ENCODE results near the gene SLC26A11. TPM values are rescaled to one million over a fixed set of nuclear protein-coding genes. Genes with fewer than 3 reads are reported as not detected.

SLC26A11 gene
- total and polyA plus RNA-seq, 2 of the 13 experiments (the other 11 are each of a cell fraction or from before 2014, with no cell fraction given): 8.7 to 13.2 TPM

DNA sequence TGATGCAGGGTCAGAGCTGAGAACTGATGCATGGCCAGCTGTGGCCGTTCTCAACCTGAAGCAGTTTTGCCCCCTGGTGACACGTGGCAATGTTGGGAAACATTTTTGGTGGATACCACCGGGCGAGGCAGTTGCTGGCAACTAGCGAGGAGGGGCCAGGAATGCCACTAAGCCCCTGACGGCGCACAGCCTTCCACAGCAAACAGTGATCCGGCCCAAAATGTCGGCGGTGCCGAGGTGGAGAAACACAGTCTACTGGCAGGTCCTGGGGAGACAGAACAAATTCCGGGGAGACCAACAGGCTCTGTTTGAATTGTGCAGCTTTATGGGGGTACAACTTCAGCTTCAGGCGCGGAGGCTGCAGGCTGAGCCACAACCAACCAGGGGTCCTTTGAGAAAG is 8.2 kb downstream of the SLC26A11 start (continued):
- no peak for TF ChIP-seq ZNF629 (CRISPR knock-in tag; conservative IDR thresholded peaks at IDR 0.05)

DNA sequence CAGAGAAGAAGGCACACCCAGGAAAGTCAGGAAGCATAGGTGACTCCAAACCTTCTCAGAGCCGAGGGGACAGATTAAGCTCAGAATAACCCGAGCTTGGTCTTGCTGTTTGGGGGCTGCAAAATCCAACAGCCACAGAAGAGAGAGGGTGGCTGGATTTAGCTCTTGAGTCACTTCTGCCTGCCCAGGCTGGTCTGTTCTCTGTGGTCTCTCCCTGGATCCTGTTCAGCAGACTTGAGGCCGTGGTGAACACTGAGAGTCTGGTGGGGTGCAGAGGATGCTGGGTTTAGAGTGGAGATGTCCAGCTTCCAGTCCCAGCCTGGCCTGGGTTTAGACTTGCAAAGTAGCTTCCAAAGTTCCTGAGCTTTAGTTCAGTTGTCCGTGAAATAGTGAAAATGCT is 8.8 kb downstream of the SLC26A11 start:
- FAIRE-seq (no peak), DNase-seq (ENCODE audit: low spot score) (no peak), ATAC-seq (no peak)
- H3K4me1 ChIP-seq (ENCODE audit: insufficient read depth, low read length): no peaks in the 10 kb centered on the region
- BruUV-seq (replicated peaks): no TSS peak
- H3K36me3 ChIP-seq (replicated peaks in 1 of 2; ENCODE audit: control insufficient read depth in 1 of 2, insufficient read depth in 2 of 2, low read length in 2 of 2): peaks cover 2 to 7% of the 10 kb centered on the region in 2 experiments; a peak in 2 of 5 replicates
- no peak overlapping the region for H3K27ac ChIP-seq (ENCODE audit: extremely low read length, insufficient read depth, low read length)
- H3K4me3 ChIP-seq (replicated peaks in 1 of 3; ENCODE audit: insufficient read depth in 1 of 3, low read depth in 2 of 3, low read length in 3 of 3): no peak overlapping the region
- H3K9ac ChIP-seq (ENCODE audit: insufficient read depth, low read depth, low read length): no peak overlapping the region
- H3K4me2 ChIP-seq (ENCODE audit: low read depth, low read length): no peak overlapping the region
- POLR2A ChIA-PET: interaction anchor here (1.4 to 1.6 kb wide), 2 partner anchors 9 to 32 kb away, joined by 4 read pairs; partner anchors contain the start of genes SGSH and SLC26A11
- no peaks in the 10 kb centered on the region for H3K79me2 ChIP-seq (ENCODE audit: insufficient read depth, low read length)
- in situ Hi-C loops (cut with HindIII; ENCODE audit: extremely low pct_ligation_motif_present, low pct_unique_long_range_greater_than_20kb): no loop called here
- H3K27me3 ChIP-seq (ENCODE audit: control insufficient read depth in 1 of 2, insufficient read depth in 2 of 2, low read length in 2 of 2): no peaks in the 10 kb centered on the region
- no peak for TF ChIP-seq DNMT1 (CRISPR knock-in tag; IDR thresholded peaks at IDR 0.05)
- TF ChIP-seq, protein P1, sequence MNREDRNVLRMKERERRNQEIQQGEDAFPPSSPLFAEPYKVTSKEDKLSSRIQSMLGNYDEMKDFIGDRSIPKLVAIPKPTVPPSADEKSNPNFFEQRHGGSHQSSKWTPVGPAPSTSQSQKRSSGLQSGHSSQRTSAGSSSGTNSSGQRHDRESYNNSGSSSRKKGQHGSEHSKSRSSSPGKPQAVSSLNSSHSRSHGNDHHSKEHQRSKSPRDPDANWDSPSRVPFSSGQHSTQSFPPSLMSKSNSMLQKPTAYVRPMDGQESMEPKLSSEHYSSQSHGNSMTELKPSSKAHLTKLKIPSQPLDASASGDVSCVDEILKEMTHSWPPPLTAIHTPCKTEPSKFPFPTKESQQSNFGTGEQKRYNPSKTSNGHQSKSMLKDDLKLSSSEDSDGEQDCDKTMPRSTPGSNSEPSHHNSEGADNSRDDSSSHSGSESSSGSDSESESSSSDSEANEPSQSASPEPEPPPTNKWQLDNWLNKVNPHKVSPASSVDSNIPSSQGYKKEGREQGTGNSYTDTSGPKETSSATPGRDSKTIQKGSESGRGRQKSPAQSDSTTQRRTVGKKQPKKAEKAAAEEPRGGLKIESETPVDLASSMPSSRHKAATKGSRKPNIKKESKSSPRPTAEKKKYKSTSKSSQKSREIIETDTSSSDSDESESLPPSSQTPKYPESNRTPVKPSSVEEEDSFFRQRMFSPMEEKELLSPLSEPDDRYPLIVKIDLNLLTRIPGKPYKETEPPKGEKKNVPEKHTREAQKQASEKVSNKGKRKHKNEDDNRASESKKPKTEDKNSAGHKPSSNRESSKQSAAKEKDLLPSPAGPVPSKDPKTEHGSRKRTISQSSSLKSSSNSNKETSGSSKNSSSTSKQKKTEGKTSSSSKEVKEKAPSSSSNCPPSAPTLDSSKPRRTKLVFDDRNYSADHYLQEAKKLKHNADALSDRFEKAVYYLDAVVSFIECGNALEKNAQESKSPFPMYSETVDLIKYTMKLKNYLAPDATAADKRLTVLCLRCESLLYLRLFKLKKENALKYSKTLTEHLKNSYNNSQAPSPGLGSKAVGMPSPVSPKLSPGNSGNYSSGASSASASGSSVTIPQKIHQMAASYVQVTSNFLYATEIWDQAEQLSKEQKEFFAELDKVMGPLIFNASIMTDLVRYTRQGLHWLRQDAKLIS (CRISPR knock-in tag; IDR thresholded peaks at IDR 0.05): no peak
- TF ChIP-seq GATAD1 (CRISPR knock-in tag; IDR thresholded peaks at IDR 0.05): no peak
- no peak for TF ChIP-seq EP300 (IDR thresholded peaks at IDR 0.05; ENCODE audit: low read depth in 2 of 2, low read length in 2 of 2)
- TF ChIP-seq EP300 (CRISPR knock-in tag; IDR thresholded peaks at IDR 0.05; ENCODE audit: borderline replicate concordance): no peak
- TF ChIP-seq KAT8 (CRISPR knock-in tag; IDR thresholded peaks at IDR 0.05): no peak
- no peak for TF ChIP-seq ZNF331 (CRISPR knock-in tag; IDR thresholded peaks at IDR 0.05)
- TF ChIP-seq SIN3A (IDR thresholded peaks at IDR 0.05; ENCODE audit: borderline replicate concordance, low read depth, low read length): no peak
- no peak for TF ChIP-seq ZNF598 (CRISPR knock-in tag; IDR thresholded peaks at IDR 0.05; ENCODE audit: borderline replicate concordance)
- TF ChIP-seq, protein P2, sequence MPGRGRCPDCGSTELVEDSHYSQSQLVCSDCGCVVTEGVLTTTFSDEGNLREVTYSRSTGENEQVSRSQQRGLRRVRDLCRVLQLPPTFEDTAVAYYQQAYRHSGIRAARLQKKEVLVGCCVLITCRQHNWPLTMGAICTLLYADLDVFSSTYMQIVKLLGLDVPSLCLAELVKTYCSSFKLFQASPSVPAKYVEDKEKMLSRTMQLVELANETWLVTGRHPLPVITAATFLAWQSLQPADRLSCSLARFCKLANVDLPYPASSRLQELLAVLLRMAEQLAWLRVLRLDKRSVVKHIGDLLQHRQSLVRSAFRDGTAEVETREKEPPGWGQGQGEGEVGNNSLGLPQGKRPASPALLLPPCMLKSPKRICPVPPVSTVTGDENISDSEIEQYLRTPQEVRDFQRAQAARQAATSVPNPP (CRISPR knock-in tag; IDR thresholded peaks at IDR 0.05): no peak
- TF ChIP-seq, protein P3, sequence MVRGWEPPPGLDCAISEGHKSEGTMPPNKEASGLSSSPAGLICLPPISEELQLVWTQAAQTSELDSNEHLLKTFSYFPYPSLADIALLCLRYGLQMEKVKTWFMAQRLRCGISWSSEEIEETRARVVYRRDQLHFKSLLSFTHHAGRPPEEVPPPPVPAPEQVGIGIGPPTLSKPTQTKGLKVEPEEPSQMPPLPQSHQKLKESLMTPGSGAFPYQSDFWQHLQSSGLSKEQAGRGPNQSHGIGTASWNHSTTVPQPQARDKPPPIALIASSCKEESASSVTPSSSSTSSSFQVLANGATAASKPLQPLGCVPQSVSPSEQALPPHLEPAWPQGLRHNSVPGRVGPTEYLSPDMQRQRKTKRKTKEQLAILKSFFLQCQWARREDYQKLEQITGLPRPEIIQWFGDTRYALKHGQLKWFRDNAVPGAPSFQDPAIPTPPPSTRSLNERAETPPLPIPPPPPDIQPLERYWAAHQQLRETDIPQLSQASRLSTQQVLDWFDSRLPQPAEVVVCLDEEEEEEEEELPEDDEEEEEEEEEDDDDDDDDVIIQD (CRISPR knock-in tag; IDR thresholded peaks at IDR 0.05; ENCODE audit: low read depth): no peak
- no peak for TF ChIP-seq KLF13 (CRISPR knock-in tag; IDR thresholded peaks at IDR 0.05)
- intact Hi-C loops (cut with micrococcal nuclease; ENCODE audit: unreplicated experiment): no loop called here
- WGBS (ENCODE audit: low lambda C conversion rate): 96% methylated on average over 4 of the region's 4 CpGs
- H3K9me3 ChIP-seq (ENCODE audit: low read length): peaks cover 9% of the 10 kb centered on the region; the same call in 1 of the 2 replicates
- CTCF ChIA-PET (ENCODE audit: low intra/inter-chr PET ratio, low total read pairs): no interaction called here
- H4K20me1 ChIP-seq (ENCODE audit: insufficient read depth, low read length): no peaks in the 10 kb centered on the region
- H2AFZ ChIP-seq (ENCODE audit: low read length): no peak overlapping the region

All from HepG2 (cell line).